Measurements from ENCODE around the gene EFHD2.

Gene EFHD2

GRCh38 chr1:15475752-15476314 is 66.1 kb downstream of the EFHD2 start, which contains the start of gene CELA2B:
Gene CELA2B, plus strand, starts transcription at chr1:15476104. Its CDS starts 22 bp downstream, at chr1:15476126.
- Histone ChIP-seq H3K27ac (replicated peaks) (no peak within 1 kb of the TSS), H3K4me3 (replicated peaks; ENCODE audit: insufficient read depth, low read length) (no peak within 1 kb of the TSS), H3K27me3 (ENCODE audit: insufficient read depth, poor library complexity, severe bottlenecking) (no peaks in the 10 kb centered on the region)
- DNase-seq (ENCODE audit: low read depth in 1 of 2, low spot score in 1 of 2) = no peak
- no peak for TF ChIP-seq POLR2AphosphoS5 (IDR thresholded peaks at IDR 0.05; ENCODE audit: low read depth)
- no peak for TF ChIP-seq SPI1 (IDR thresholded peaks at IDR 0.05; ENCODE audit: borderline replicate concordance, low read depth)
- TF ChIP-seq REST (IDR thresholded peaks at IDR 0.05; ENCODE audit: insufficient replicate concordance, low read depth) = no peak

- DNase-seq (ENCODE audit: low read depth in 1 of 2, low spot score in 1 of 2) = no peak
- Histone ChIP-seq H3K27ac (replicated peaks) (no peak overlapping the region), H3K27me3 (ENCODE audit: insufficient read depth, poor library complexity, severe bottlenecking) (no peaks in the 10 kb centered on the region), H3K4me3 (replicated peaks; ENCODE audit: insufficient read depth, low read length) (no peak overlapping the region)
- TF ChIP-seq CTCF (IDR thresholded peaks at IDR 0.05; ENCODE audit: insufficient read depth, low read length) (no peak), REST (IDR thresholded peaks at IDR 0.05; ENCODE audit: insufficient replicate concordance, low read depth) (no peak), SPI1 (IDR thresholded peaks at IDR 0.05; ENCODE audit: borderline replicate concordance, low read depth) (no peak), POLR2AphosphoS5 (IDR thresholded peaks at IDR 0.05; ENCODE audit: low read depth) (no peak), GABPA (IDR thresholded peaks at IDR 0.05; ENCODE audit: low read depth) (no peak)
Observed at GRCh38 chr1:15476927-15477326, 67.2 kb downstream of the EFHD2 start.

GRCh38 chr1:15477646-15478212 is 68.0 kb downstream of the EFHD2 start:
- H3K27ac ChIP-seq (replicated peaks) = no peak overlapping the region
- H3K27me3 ChIP-seq (ENCODE audit: insufficient read depth, poor library complexity, severe bottlenecking) = no peaks in the 10 kb centered on the region
- no peak for DNase-seq (ENCODE audit: low read depth in 1 of 2, low spot score in 1 of 2)
- TF ChIP-seq POLR2AphosphoS5 (IDR thresholded peaks at IDR 0.05; ENCODE audit: low read depth) (no peak), REST (IDR thresholded peaks at IDR 0.05; ENCODE audit: insufficient replicate concordance, low read depth) (no peak), SPI1 (IDR thresholded peaks at IDR 0.05; ENCODE audit: borderline replicate concordance, low read depth) (no peak), CTCF (IDR thresholded peaks at IDR 0.05; ENCODE audit: insufficient read depth, low read length) (no peak), GABPA (IDR thresholded peaks at IDR 0.05; ENCODE audit: low read depth) (no peak)
- H3K4me3 ChIP-seq (replicated peaks; ENCODE audit: insufficient read depth, low read length) = no peak overlapping the region

All from HL-60 (cell line).